Measurements from ENCODE around the gene PLVAP.

The PLVAP gene

DNA sequence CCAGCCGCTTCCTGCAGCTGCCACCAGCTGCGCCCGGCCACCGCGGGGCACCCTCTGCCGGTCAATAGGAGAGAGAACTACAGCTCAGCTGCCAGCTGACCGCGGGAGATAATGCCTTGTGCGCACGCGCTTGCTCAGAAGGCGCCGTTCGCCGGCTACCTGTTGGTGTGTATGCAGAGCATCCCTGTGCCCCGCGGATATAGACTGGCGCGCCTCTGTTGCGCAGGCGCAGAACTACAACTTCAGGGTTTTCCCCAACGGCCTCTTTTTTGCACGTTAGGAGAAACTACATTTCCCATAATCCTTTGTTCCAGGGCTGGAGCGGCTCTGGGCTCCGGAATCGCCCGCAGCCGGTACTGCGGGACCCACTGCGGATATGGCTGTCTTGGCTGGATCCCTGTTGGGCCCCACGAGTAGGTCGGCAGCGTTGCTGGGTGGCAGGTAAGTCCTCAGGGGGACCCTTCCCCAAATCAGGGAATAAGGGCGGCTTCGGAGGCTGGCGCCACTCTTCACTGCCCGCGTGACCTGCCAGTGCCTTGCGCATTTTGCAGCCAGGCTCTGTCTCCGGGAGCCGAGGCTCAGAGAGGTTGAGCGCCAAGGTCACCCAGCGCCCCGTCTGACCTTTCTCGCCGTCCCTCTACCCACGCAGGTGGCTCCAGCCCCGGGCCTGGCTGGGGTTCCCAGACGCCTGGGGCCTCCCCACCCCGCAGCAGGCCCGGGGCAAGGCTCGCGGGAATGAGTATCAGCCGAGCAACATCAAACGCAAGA is 71.4 kb downstream of the PLVAP start, which contains the start of gene MRPL34 (continued):
- TF ChIP-seq, protein P1, sequence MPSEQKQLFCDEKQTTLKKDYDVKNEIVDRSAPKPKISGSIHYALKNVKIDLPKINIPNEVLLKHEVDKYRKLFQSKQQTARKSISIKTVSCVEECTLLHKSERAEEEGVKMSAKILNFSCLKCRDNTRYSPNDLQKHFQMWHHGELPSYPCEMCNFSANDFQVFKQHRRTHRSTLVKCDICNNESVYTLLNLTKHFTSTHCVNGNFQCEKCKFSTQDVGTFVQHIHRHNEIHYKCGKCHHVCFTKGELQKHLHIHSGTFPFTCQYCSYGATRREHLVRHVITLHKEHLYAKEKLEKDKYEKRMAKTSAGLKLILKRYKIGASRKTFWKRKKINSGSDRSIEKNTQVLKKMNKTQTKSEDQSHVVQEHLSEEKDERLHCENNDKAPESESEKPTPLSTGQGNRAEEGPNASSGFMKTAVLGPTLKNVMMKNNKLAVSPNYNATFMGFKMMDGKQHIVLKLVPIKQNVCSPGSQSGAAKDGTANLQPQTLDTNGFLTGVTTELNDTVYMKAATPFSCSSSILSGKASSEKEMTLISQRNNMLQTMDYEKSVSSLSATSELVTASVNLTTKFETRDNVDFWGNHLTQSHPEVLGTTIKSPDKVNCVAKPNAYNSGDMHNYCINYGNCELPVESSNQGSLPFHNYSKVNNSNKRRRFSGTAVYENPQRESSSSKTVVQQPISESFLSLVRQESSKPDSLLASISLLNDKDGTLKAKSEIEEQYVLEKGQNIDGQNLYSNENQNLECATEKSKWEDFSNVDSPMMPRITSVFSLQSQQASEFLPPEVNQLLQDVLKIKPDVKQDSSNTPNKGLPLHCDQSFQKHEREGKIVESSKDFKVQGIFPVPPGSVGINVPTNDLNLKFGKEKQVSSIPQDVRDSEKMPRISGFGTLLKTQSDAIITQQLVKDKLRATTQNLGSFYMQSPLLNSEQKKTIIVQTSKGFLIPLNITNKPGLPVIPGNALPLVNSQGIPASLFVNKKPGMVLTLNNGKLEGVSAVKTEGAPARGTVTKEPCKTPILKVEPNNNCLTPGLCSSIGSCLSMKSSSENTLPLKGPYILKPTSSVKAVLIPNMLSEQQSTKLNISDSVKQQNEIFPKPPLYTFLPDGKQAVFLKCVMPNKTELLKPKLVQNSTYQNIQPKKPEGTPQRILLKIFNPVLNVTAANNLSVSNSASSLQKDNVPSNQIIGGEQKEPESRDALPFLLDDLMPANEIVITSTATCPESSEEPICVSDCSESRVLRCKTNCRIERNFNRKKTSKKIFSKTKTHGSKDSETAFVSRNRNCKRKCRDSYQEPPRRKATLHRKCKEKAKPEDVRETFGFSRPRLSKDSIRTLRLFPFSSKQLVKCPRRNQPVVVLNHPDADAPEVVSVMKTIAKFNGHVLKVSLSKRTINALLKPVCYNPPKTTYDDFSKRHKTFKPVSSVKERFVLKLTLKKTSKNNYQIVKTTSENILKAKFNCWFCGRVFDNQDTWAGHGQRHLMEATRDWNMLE (tag by site-specific recombination; conservative IDR thresholded peaks at IDR 0.05; ENCODE audit: low read depth): no peak
- no peak for TF ChIP-seq ZNF266 (tag by site-specific recombination; IDR thresholded peaks at IDR 0.05; ENCODE audit: low read depth)
- no peak; the same call in 1 of the 2 replicates for TF ChIP-seq GLI4 (tag by site-specific recombination; IDR thresholded peaks at IDR 0.05)
- TF ChIP-seq, protein P2, sequence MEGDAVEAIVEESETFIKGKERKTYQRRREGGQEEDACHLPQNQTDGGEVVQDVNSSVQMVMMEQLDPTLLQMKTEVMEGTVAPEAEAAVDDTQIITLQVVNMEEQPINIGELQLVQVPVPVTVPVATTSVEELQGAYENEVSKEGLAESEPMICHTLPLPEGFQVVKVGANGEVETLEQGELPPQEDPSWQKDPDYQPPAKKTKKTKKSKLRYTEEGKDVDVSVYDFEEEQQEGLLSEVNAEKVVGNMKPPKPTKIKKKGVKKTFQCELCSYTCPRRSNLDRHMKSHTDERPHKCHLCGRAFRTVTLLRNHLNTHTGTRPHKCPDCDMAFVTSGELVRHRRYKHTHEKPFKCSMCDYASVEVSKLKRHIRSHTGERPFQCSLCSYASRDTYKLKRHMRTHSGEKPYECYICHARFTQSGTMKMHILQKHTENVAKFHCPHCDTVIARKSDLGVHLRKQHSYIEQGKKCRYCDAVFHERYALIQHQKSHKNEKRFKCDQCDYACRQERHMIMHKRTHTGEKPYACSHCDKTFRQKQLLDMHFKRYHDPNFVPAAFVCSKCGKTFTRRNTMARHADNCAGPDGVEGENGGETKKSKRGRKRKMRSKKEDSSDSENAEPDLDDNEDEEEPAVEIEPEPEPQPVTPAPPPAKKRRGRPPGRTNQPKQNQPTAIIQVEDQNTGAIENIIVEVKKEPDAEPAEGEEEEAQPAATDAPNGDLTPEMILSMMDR (tag by site-specific recombination; IDR thresholded peaks at IDR 0.05): peak; percentile 100
- TF ChIP-seq, protein P3, sequence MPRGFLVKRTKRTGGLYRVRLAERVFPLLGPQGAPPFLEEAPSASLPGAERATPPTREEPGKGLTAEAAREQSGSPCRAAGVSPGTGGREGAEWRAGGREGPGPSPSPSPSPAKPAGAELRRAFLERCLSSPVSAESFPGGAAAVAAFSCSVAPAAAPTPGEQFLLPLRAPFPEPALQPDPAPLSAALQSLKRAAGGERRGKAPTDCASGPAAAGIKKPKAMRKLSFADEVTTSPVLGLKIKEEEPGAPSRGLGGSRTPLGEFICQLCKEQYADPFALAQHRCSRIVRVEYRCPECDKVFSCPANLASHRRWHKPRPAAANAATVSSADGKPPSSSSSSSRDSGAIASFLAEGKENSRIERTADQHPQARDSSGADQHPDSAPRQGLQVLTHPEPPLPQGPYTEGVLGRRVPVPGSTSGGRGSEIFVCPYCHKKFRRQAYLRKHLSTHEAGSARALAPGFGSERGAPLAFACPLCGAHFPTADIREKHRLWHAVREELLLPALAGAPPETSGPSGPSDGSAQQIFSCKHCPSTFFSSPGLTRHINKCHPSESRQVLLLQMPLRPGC (tag by site-specific recombination; IDR thresholded peaks at IDR 0.05): peak; percentile 68
- peak; percentile 42 for TF ChIP-seq YY1 (tag by site-specific recombination; IDR thresholded peaks at IDR 0.05)
- TF ChIP-seq, protein P4, sequence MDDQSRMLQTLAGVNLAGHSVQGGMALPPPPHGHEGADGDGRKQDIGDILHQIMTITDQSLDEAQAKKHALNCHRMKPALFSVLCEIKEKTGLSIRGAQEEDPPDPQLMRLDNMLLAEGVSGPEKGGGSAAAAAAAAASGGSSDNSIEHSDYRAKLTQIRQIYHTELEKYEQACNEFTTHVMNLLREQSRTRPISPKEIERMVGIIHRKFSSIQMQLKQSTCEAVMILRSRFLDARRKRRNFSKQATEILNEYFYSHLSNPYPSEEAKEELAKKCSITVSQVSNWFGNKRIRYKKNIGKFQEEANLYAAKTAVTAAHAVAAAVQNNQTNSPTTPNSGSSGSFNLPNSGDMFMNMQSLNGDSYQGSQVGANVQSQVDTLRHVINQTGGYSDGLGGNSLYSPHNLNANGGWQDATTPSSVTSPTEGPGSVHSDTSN (CRISPR knock-in tag; IDR thresholded peaks at IDR 0.05): 0 out of 2 replicates have a peak, but pooled peaks have one; percentile 39
- TF ChIP-seq ZNF214 (tag by site-specific recombination; IDR thresholded peaks at IDR 0.05; ENCODE audit: borderline replicate concordance): no peak
- TF ChIP-seq, protein P5, sequence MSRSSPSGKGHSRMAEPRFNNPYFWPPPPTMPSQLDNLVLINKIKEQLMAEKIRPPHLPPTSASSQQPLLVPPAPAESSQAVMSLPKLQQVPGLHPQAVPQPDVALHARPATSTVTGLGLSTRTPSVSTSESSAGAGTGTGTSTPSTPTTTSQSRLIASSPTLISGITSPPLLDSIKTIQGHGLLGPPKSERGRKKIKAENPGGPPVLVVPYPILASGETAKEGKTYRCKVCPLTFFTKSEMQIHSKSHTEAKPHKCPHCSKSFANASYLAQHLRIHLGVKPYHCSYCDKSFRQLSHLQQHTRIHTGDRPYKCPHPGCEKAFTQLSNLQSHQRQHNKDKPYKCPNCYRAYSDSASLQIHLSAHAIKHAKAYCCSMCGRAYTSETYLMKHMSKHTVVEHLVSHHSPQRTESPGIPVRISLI (tag by site-specific recombination; IDR thresholded peaks at IDR 0.05): no peak
- no peak for TF ChIP-seq ZNF707 (tag by site-specific recombination; IDR thresholded peaks at IDR 0.05)
- peak; percentile 96 for TF ChIP-seq ZBTB17 (tag by site-specific recombination; IDR thresholded peaks at IDR 0.05)
- TF ChIP-seq HOXA7 (CRISPR knock-in tag; IDR thresholded peaks at IDR 0.05; ENCODE audit: borderline replicate concordance): no peak
- peak; percentile 96 for TF ChIP-seq ZBTB20 (tag by site-specific recombination; IDR thresholded peaks at IDR 0.05)
- TF ChIP-seq SP2 (tag by site-specific recombination; IDR thresholded peaks at IDR 0.05): peak; percentile 86
- TF ChIP-seq, protein P6, sequence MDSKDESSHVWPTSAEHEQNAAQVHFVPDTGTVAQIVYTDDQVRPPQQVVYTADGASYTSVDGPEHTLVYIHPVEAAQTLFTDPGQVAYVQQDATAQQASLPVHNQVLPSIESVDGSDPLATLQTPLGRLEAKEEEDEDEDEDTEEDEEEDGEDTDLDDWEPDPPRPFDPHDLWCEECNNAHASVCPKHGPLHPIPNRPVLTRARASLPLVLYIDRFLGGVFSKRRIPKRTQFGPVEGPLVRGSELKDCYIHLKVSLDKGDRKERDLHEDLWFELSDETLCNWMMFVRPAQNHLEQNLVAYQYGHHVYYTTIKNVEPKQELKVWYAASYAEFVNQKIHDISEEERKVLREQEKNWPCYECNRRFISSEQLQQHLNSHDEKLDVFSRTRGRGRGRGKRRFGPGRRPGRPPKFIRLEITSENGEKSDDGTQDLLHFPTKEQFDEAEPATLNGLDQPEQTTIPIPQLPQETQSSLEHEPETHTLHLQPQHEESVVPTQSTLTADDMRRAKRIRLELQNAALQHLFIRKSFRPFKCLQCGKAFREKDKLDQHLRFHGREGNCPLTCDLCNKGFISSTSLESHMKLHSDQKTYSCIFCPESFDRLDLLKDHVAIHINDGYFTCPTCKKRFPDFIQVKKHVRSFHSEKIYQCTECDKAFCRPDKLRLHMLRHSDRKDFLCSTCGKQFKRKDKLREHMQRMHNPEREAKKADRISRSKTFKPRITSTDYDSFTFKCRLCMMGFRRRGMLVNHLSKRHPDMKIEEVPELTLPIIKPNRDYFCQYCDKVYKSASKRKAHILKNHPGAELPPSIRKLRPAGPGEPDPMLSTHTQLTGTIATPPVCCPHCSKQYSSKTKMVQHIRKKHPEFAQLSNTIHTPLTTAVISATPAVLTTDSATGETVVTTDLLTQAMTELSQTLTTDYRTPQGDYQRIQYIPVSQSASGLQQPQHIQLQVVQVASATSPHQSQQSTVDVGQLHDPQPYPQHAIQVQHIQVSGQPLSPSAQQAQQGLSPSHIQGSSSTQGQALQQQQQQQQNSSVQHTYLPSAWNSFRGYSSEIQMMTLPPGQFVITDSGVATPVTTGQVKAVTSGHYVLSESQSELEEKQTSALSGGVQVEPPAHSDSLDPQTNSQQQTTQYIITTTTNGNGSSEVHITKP (tag by site-specific recombination; IDR thresholded peaks at IDR 0.05): peak; percentile 83
- TF ChIP-seq ZEB2 (tag by site-specific recombination; IDR thresholded peaks at IDR 0.05): peak; percentile 99
- TF ChIP-seq SCRT1 (tag by site-specific recombination; IDR thresholded peaks at IDR 0.05; ENCODE audit: borderline replicate concordance): peak; percentile 96
- no peak for TF ChIP-seq ZNF514 (tag by site-specific recombination; IDR thresholded peaks at IDR 0.05)
- peak; percentile 100 for TF ChIP-seq ZNF335 (tag by site-specific recombination; conservative IDR thresholded peaks at IDR 0.05)
- no peak for TF ChIP-seq ZNF426 (tag by site-specific recombination; IDR thresholded peaks at IDR 0.05)
- peak; percentile 66; the same call in 1 of the 2 replicates for TF ChIP-seq ZNF501 (tag by site-specific recombination; IDR thresholded peaks at IDR 0.05)
- no peak; the same call in none of the 2 replicates for TF ChIP-seq KLF10 (tag by site-specific recombination; IDR thresholded peaks at IDR 0.05)
- TF ChIP-seq ZNF324 (tag by site-specific recombination; IDR thresholded peaks at IDR 0.05): 0 out of 2 replicates have a peak, but pooled peaks have one; percentile 1

Data from HEK293 (cell line).